HG02973 (cell line): Measurements from ENCODE around the gene KRTAP9-7.

Experiments
- ATAC-seq: cut with Tn5 transposase; IDR thresholded peaks from one replicate; pipeline ENCODE4 v1.9.1; 2021; ENCODE audit warnings: moderate library complexity; ENCODE audit not compliant: unreplicated experiment

The KRTAP9-7 gene

DNA sequence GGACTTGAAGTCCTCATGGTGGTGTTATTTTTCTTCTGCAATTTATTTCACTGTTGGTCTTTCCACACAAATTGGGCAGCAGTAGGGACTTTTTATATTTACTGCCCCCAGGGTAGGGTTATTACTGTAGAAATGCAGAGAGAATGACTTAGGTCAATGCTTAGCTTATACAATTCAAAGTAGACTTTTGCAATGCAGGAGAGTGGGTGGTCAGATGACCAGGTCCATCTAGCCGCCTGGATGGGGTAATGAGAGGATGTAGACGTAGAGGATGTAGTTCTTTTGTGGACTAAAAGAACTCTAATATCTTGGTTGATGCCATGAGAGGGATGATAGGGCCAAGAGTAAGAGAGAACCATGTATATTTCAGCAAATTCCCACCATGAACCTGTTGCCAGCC is 42.7 kb downstream of the KRTAP9-7 start:
- ATAC-seq = no peak

DNA sequence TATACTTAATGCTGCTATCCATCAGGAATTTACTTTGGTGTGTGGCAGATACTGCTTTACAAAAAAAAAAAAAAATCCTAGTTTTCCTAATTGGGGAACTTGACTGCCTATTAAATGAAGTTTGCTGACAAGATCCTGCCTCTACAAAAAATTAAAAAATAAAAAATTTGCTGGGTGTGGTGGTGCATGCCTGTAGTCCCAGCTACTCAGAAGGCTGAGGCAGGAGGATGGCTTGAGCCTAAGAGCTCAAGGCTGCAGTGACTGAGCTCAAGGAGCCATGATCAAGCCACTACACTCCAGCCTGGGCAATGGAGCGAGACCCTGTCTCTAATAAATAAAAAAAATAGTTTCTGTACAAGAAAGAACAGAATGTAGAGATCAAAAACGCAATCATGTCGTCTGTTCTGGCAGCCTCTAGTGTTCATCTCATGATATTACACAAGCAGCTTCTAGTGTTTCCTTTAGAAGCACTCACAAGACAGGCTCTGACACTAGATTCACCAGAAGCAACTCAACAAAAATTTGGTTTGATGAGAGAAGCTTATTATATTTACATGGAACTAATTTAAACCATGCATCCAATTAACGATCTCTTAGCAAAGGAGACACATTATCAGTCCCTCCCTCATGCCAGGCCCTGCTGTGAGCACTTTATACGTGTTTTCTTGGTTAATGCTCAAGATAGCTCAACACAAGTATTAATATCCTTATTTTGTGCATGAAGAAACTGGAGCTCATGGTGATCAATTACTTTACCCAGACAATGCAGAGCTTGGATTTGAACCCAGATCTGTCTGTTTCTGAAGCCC is 46.8 kb downstream of the KRTAP9-7 start:
- no peak for ATAC-seq

DNA sequence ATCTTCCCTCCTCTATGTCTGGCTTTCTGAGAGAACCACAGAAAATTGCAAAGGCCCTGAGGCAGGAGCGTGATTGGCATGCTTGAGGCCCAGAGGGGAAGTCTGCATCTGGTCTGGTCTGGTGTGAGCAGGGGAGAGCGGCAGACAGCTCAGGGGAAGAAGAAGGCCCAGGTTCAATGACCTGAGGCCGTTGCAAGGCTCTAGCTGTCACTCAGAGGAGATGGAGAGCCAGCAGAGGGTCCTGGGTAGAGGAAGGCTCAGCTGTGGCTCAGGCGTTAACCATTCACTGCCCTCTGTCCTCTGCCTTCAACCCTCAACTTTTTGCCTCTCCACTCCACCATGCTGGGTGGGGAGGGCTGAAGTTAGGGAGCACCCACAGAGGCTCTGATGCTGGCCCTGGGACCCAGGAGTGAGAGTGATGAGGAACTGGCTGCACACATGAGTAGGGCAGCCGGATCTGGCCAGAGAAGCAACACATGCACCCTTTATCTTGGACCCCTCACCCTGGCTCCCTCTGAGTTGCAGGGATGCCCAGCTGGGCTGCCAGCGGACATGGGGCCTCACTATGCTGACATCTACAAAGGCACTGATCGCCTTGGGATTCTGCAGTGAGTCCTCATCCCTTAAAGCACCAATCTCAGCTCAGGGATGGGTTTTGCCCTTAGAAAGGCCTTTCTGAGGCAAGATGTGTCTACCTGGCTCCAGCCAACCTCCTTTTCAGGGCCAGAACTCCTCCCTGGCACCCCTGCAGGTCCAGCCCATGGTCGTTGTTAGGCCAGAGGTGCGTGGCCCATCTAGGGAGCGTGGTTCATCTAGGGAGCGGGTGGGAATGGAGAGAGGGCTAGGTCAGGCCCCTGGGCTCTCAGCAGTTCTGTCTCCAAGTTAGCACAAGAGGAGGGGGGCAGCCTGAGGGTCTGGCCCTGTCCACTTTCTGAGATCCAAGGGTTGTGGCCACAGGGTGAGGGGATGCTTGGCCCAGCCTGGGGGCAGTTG is 47.7 kb downstream of the KRTAP9-7 start:
- no peak for ATAC-seq

DNA sequence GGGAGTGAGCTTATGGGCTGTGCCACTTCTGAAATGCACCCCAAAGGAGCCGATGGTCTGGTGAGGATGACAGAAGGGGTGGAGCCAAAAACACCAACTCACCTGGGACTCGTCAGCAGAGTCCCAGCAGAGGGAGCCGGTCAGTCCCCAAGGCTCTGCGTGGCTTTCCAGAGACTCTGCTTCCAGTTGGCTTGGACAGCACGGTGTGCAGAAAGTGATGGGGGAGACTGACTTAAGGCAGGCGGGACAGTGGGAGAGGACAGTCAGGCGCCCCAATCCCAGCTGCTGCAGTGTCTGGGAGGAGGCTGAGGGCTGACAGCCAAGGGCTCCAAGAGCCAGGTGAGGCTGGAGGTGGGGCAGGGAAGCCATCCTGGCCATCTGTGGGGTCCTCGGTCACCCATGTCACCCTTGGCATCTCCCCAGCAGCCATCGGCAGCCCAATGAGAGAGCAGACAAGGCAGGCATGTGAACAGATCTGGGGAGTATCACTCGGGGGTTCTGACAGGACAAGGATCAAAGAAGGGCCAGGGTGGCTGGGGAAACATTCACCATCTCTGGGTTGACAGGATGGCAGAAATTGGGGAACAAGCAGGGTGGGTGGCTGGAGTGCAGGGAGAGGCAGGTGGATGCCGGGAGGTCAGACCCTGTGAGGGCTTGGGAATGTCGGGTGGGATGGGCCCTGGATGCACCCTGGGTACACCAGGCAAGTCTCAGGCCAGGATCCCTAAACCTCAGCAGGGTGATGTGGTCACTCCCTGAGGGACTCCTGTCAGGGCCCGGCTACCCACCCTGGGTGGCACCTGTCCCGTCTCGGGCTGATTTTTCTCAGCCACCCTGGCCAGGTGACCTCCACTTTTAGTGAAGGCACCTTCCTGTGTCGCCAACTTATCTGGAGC is 48.9 kb downstream of the KRTAP9-7 start:
- ATAC-seq = no peak

DNA sequence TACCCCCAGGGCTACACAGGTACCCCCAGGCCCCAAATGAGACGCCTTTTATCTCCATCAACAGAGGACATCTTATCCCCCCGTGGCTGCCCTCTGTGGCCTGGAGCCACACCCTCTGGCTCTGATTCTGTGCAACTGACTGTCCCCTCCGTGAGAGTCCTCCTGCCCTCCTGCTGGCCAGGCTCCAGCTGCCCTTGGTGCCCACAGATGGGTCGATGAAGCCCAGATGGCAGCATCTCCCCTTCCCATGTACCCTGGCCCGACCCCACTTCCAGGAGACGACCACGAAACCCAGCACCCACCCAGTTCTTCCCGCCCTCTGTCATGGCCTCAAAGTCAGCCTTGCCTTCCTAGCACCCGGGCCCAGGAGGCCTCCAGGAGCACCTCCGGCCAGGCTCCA is 49.6 kb downstream of the KRTAP9-7 start:
- ATAC-seq = no peak

DNA sequence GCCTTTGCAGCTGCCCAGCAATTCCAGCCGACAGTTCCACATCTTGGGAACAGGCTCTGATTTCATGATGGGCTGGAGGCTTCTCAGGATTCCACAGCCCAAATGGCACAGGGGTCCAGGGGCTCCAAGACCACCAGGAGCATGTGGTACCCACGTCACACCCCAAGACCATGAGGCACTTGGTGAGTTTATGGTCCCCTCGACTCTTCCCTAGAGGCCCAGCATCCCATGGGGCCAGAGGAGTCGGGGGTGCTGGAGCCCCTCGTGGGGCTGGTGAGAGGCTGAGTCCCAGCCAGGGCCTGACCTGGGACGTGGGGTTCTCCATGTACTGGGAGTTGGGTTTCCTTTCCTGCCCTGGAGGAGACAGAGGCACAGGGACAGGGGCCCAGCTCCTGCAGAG is 50.1 kb downstream of the KRTAP9-7 start:
- ATAC-seq = no peak
